Bronchial epithelial cell (primary cell): Measurements from ENCODE around the gene COL5A3. TPM values are rescaled to one million over a fixed set of nuclear protein-coding genes. Genes with fewer than 3 reads are reported as not detected.

ENCODE experiments used
- DNase-seq: peaks from one replicate; pipeline ENCODE4 v3.0.0-alpha.2; 2010; ENCODE audit warnings: low read depth
- FAIRE-seq: peaks from 2 replicates; lab custom pipeline; 2011; peaks lifted over from hg19 to GRCh38; lab: Jason Lieb, UNC
- H3K27me3 ChIP-seq: 2 replicates; pipeline ENCODE4 v1.5.1; 2011; ENCODE audit warnings: low read length; ENCODE audit not compliant: control insufficient read depth, insufficient read depth
- H3K36me3 ChIP-seq: 2 replicates; pipeline ENCODE4 v1.5.1; 2011; ENCODE audit warnings: low read length; ENCODE audit not compliant: control insufficient read depth, insufficient read depth
- H3K4me3 ChIP-seq: 2 replicates; pipeline ENCODE4 v1.5.1; 2011; ENCODE audit warnings: mild to moderate bottlenecking, low read depth, low read length, control low read depth
- total RNA-seq: library from RNA; depleted of rRNA; stranded (reverse); fragments of >200 nt; gene quantifications from 2 replicates; pipeline ENCODE4 v1.2.1, GENCODE V29; 2014
- TF ChIP-seq, protein P1 (sequence below): IDR thresholded peaks from 2 replicates; pipeline ENCODE4 v1.5.1; 2011; ENCODE audit warnings: mild to moderate bottlenecking, moderate library complexity, low read length, control low read depth, inconsistent platforms; ENCODE audit not compliant: insufficient read depth, severe bottlenecking

COL5A3 gene
- total RNA-seq, 1 donor from 2014 or later: 0.79 TPM

GRCh38 chr19:10019246-10019645 lies 8.9 kb upstream of the COL5A3 start:
- FAIRE-seq (no peak), DNase-seq (no peak)
- no peaks in the 10 kb centered on the region for H3K36me3 ChIP-seq
- TF ChIP-seq, protein P1, sequence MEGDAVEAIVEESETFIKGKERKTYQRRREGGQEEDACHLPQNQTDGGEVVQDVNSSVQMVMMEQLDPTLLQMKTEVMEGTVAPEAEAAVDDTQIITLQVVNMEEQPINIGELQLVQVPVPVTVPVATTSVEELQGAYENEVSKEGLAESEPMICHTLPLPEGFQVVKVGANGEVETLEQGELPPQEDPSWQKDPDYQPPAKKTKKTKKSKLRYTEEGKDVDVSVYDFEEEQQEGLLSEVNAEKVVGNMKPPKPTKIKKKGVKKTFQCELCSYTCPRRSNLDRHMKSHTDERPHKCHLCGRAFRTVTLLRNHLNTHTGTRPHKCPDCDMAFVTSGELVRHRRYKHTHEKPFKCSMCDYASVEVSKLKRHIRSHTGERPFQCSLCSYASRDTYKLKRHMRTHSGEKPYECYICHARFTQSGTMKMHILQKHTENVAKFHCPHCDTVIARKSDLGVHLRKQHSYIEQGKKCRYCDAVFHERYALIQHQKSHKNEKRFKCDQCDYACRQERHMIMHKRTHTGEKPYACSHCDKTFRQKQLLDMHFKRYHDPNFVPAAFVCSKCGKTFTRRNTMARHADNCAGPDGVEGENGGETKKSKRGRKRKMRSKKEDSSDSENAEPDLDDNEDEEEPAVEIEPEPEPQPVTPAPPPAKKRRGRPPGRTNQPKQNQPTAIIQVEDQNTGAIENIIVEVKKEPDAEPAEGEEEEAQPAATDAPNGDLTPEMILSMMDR: no peak
- H3K4me3 ChIP-seq: no peak overlapping the region
- no peaks in the 10 kb centered on the region for H3K27me3 ChIP-seq

- FAIRE-seq (no peak), DNase-seq (no peak)
- Histone ChIP-seq H3K36me3 (no peaks in the 10 kb centered on the region), H3K4me3 (no peak overlapping the region), H3K27me3 (no peaks in the 10 kb centered on the region)
- TF ChIP-seq, protein P1: no peak
Observed at GRCh38 chr19:10018786-10019185, 8.5 kb upstream of the COL5A3 start.

GRCh38 chr19:10018263-10018662 lies 8.0 kb upstream of the COL5A3 start:
- Histone ChIP-seq H3K4me3 (no peak overlapping the region), H3K27me3 (no peaks in the 10 kb centered on the region), H3K36me3 (no peaks in the 10 kb centered on the region)
- FAIRE-seq (no peak), DNase-seq (peak; percentile 53)
- TF ChIP-seq, protein P1: no peak

DNA sequence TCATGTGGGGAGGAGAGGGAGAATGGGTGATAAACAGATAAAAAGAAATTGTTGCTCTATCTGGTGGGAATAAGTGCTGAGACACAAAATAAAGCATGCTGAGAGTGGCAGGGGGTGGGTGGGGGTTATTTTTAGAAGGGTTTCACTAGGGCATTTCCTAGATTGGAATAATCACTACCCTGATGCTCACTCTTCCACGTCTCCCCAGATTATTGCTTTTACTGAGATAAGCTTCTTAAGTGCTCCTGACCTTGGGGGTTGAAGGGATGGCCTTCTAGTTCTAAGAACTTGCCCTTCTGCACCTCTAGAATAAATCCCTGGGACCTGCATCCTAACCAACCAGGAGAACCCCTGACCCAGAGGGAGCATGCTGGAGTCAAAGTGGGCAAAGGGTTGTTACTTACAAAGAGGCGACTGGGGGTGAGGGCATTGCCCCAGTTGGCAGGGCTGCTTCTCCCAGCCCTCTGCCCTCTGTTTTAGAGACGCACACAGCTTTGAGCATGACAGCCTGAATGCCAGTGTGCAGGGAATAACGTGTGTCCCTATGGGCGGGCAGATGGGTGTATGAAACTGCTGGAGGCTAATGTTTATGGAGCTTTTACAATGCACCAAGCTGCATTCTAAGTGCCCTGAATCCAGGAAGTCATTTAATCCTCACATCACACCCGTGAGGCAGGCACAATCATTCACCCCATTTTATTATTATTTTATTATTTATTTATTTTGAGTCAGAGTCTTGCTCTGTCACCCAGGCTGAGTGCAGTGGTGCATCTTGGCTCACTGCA lies 3.7 kb upstream of the COL5A3 start:
- TF ChIP-seq, protein P1: no peak
- no peaks in the 10 kb centered on the region for H3K27me3 ChIP-seq
- H3K36me3 ChIP-seq: no peaks in the 10 kb centered on the region
- DNase-seq (no peak), FAIRE-seq (no peak)
- H3K4me3 ChIP-seq: no peak overlapping the region

- Histone ChIP-seq H3K36me3 (no peaks in the 10 kb centered on the region), H3K4me3 (no peak within 1 kb of the TSS), H3K27me3 (no peaks in the 10 kb centered on the region)
- TF ChIP-seq, protein P1: no peak
- DNase-seq (no peak), FAIRE-seq (no peak)
Observed at GRCh38 chr19:10013316-10013715, 3.0 kb upstream of the COL5A3 start, which contains the start of gene RDH8. Gene RDH8 (plus strand): TSS chr19:10013483. CDS start chr19:10013498, 15 bp downstream.
